IMR-90 (cell line): Measurements from ENCODE around the gene HELZ. TPM values are rescaled to one million over a fixed set of nuclear protein-coding genes. Genes with fewer than 3 reads are reported as not detected.
A peak's percentile ranks its signal among the peaks of the same experiment; 100 is the strongest.

Experiments
- ATAC-seq: fragments of 200-7000 bp; cut with Tn5 transposase; 2 replicates; pipeline ENCODE4 v1.9.1; 2020; ENCODE audit warnings: low read depth, mild to moderate bottlenecking, moderate library complexity
- BruUV-seq: library from RNA; stranded (reverse); fragments of 400-500 nt; replicated peaks from 2 replicates; lab custom pipeline; 2021; lab: Mats Ljungman, UMichigan
- CTCF ChIA-PET: fragments of 300-600 bp; formaldehyde crosslinking; extraction: SDS; loops from one replicate; lab custom pipeline; 2021; ENCODE audit warnings: antibody characterized with exemption; lab: Yijun Ruan, JAX
- POLR2A ChIA-PET: fragments of 300-600 bp; sonication (Branson Sonifier 250); formaldehyde crosslinking; loops from one replicate; lab custom pipeline; 2022; ENCODE audit warnings: antibody characterized with exemption; ENCODE audit not compliant: unreplicated experiment; lab: Charles Lee
- DNase-seq: peaks from one replicate; pipeline ENCODE4 v3.0.0; 2013
- H2AFZ ChIP-seq: replicated peaks from 2 replicates; pipeline ENCODE3; 2013; ENCODE audit warnings: low read length, mild to moderate bottlenecking; ENCODE audit not compliant: poor library complexity
- H2AK5ac ChIP-seq: 2 replicates; pipeline ENCODE4 v1.6.1; 2013; ENCODE audit warnings: low read depth, low read length, inconsistent platforms
- H2AK9ac ChIP-seq: replicated peaks from 2 replicates; pipeline ENCODE3; 2013; ENCODE audit warnings: mild to moderate bottlenecking, low read depth, low read length, moderate library complexity; ENCODE audit not compliant: poor library complexity
- H2BK120ac ChIP-seq: 2 replicates; pipeline ENCODE4 v1.6.1; 2013; ENCODE audit warnings: low read depth, low read length, inconsistent platforms
- H2BK15ac ChIP-seq: 3 replicates; pipeline ENCODE4 v1.6.1; 2013; ENCODE audit warnings: low read depth, low read length, inconsistent platforms
- H2BK20ac ChIP-seq: 2 replicates; pipeline ENCODE4 v1.6.1; 2013; ENCODE audit warnings: low read depth, mild to moderate bottlenecking, inconsistent platforms, low read length, moderate library complexity
- H2BK5ac ChIP-seq: 2 replicates; pipeline ENCODE4 v1.6.1; 2013; ENCODE audit warnings: mild to moderate bottlenecking, low read depth, low read length, inconsistent platforms; ENCODE audit not compliant: poor library complexity, severe bottlenecking
- H3K14ac ChIP-seq: replicated peaks from 2 replicates; pipeline ENCODE4 v1.6.1; 2013; ENCODE audit warnings: low read depth, low read length, inconsistent platforms
- H3K18ac ChIP-seq: 2 replicates; pipeline ENCODE4 v1.6.1; 2013; ENCODE audit warnings: low read depth, low read length, control low read depth
- H3K23ac ChIP-seq: 2 replicates; pipeline ENCODE4 v1.6.1; 2013; ENCODE audit warnings: low read depth, low read length, inconsistent platforms
- H3K27ac ChIP-seq: 2 replicates; pipeline ENCODE4 v1.5.1; 2013; ENCODE audit warnings: mild to moderate bottlenecking, control low read depth, low read length; ENCODE audit not compliant: insufficient read depth
- H3K27me3 ChIP-seq: 2 replicates; pipeline ENCODE4 v1.6.1; 2013; ENCODE audit warnings: low read length; ENCODE audit not compliant: control insufficient read depth, insufficient read depth
- H3K36me3 ChIP-seq: 2 replicates; pipeline ENCODE4 v1.6.1; 2013; ENCODE audit warnings: low read length, mixed read lengths; ENCODE audit not compliant: control insufficient read depth, insufficient read depth
- H3K4ac ChIP-seq: 2 replicates; pipeline ENCODE4 v1.6.1; 2013; ENCODE audit warnings: low read depth, low read length, inconsistent platforms
- H3K4me1 ChIP-seq: 2 replicates; pipeline ENCODE4 v1.6.1; 2013; ENCODE audit warnings: low read length, mixed read lengths; ENCODE audit not compliant: control insufficient read depth, insufficient read depth
- H3K4me2 ChIP-seq: 2 replicates; pipeline ENCODE4 v1.6.1; 2013; ENCODE audit warnings: low read depth, mild to moderate bottlenecking, control low read depth, low read length, moderate library complexity
- H3K4me3 ChIP-seq: 2 replicates; pipeline ENCODE4 v1.5.1; 2013; ENCODE audit warnings: low read depth, mild to moderate bottlenecking, control low read depth, low read length, moderate library complexity; ENCODE audit not compliant: insufficient read depth
- H3K56ac ChIP-seq: 2 replicates; pipeline ENCODE4 v1.6.1; 2013; ENCODE audit warnings: low read length, inconsistent platforms; ENCODE audit not compliant: insufficient read depth; ENCODE audit errors: extremely low read depth
- H3K79me1 ChIP-seq, 2 experiments: 2 replicates each; pipeline ENCODE4 v1.6.1; 2013; ENCODE audit warnings: low read length in 2 of 2, inconsistent platforms in 1 of 2, low read depth in 1 of 2
- H3K9ac ChIP-seq: 2 replicates; pipeline ENCODE4 v1.6.1; 2013; ENCODE audit warnings: low read depth, low read length, control low read depth
- H3K9me1 ChIP-seq: 2 replicates; pipeline ENCODE4 v1.6.1; 2013; ENCODE audit warnings: low read length, inconsistent platforms; ENCODE audit not compliant: insufficient read depth
- H3K9me3 ChIP-seq: 2 replicates; pipeline ENCODE4 v1.6.1; 2013; ENCODE audit warnings: low read length; ENCODE audit not compliant: control insufficient read depth, insufficient read depth
- H4K20me1 ChIP-seq: 2 replicates; pipeline ENCODE4 v1.6.1; 2013; ENCODE audit warnings: low read length, inconsistent platforms; ENCODE audit not compliant: insufficient read depth
- H4K5ac ChIP-seq: 2 replicates; pipeline ENCODE4 v1.6.1; 2013; ENCODE audit warnings: mild to moderate bottlenecking, low read depth, low read length, control low read depth
- H4K8ac ChIP-seq, 2 experiments: 2 replicates each; pipeline ENCODE4 v1.6.1; 2013; ENCODE audit warnings: low read depth in 2 of 2, low read length in 2 of 2, control low read depth in 1 of 2, inconsistent platforms in 1 of 2
- H4K91ac ChIP-seq: 2 replicates; pipeline ENCODE4 v1.6.1; 2013; ENCODE audit warnings: low read depth, low read length, inconsistent platforms; ENCODE audit not compliant: insufficient read depth
- BHLHE40 ChIP-seq: fragments of 150-350 bp; IDR thresholded peaks from 2 replicates; pipeline ENCODE4 v1.6.1; 2016; ENCODE audit warnings: mild to moderate bottlenecking, low read depth, low read length
- CEBPB ChIP-seq: IDR thresholded peaks from 2 replicates; pipeline ENCODE4 v1.6.1; 2012; ENCODE audit warnings: low read depth, low read length, improper control_type of control experiment
- CHD1 ChIP-seq: IDR thresholded peaks from 2 replicates; pipeline ENCODE4 v1.6.1; 2012; ENCODE audit warnings: low read depth, low read length, improper control_type of control experiment
- CTCF ChIP-seq: conservative IDR thresholded peaks from 2 replicates; pipeline ENCODE4 v1.5.1; 2012; ENCODE audit warnings: mild to moderate bottlenecking, low read depth, low read length, improper control_type of control experiment
- ELK1 ChIP-seq: fragments of 150-350 bp; IDR thresholded peaks from 2 replicates; pipeline ENCODE4 v1.6.1; 2016; ENCODE audit warnings: low read depth, mild to moderate bottlenecking, low read length, moderate library complexity, borderline replicate concordance
- FOS ChIP-seq: fragments of 150-350 bp; IDR thresholded peaks from 2 replicates; pipeline ENCODE4 v1.6.1; 2016; ENCODE audit warnings: low read depth, low read length
- MAFK ChIP-seq: IDR thresholded peaks from 2 replicates; pipeline ENCODE4 v1.6.1; 2012; ENCODE audit warnings: low read depth, low read length, improper control_type of control experiment
- MXI1 ChIP-seq: IDR thresholded peaks from 2 replicates; pipeline ENCODE4 v1.6.1; 2012; ENCODE audit warnings: low read depth, mild to moderate bottlenecking, low read length, moderate library complexity, borderline replicate concordance
- NFE2L2 ChIP-seq: fragments of 150-350 bp; IDR thresholded peaks from 2 replicates; pipeline ENCODE4 v1.6.1; 2016; ENCODE audit warnings: low read depth, mild to moderate bottlenecking, low read length
- POLR2A ChIP-seq: IDR thresholded peaks from 2 replicates; pipeline ENCODE4 v1.6.1; 2012; ENCODE audit warnings: mild to moderate bottlenecking, low read depth, low read length
- RAD21 ChIP-seq: IDR thresholded peaks from 2 replicates; pipeline ENCODE4 v1.6.1; 2012; ENCODE audit warnings: low read length, improper control_type of control experiment
- SMC3 ChIP-seq: fragments of 150-350 bp; IDR thresholded peaks from 2 replicates; pipeline ENCODE4 v1.6.1; 2016; ENCODE audit warnings: low read depth, mild to moderate bottlenecking, antibody characterized with exemption, low read length, moderate library complexity
- WGBS, 2 experiments: methylation state at CpG; one replicate each; pipeline versions ENCODE4 v1.1.5 to v1.1.7; 2013; ENCODE audit warnings: missing lambda C conversion rate in 2 of 2; ENCODE audit not compliant: insufficient read length in 1 of 2; ENCODE audit errors: extremely low coverage in 2 of 2; 5-methylcytosine and 5-hydroxymethylcytosine counted together
- dilution Hi-C: fragments of 300-500 bp; cut with HindIII; formaldehyde crosslinking; loops from one replicate; pipeline ENCODE4 v1.14.3; 2018; ENCODE audit warnings: low sequenced_read_pairs; ENCODE audit not compliant: unreplicated experiment
- in situ Hi-C: fragments of 300-500 bp; cut with MboI; formaldehyde crosslinking; loops from 3 replicates; pipeline ENCODE4 v1.14.3; 2019; ENCODE audit warnings: low sequenced_read_pairs, inconsistent platforms, mixed read lengths
- intact Hi-C: fragments of 100-400 bp; cut with micrococcal nuclease; formaldehyde crosslinking; loops from 2 replicates; pipeline ENCODE4 v1.10.0; 2022
- polyA plus RNA-seq, 3 experiments: library from polyadenylated mRNA; depleted of rRNA; stranded (reverse); fragments of >200 nt; gene quantifications; 2 replicates each; pipeline ENCODE4 v1.2.3, GENCODE V29; 2012; ENCODE audit warnings: low replicate concordance in 1 of 3
- total RNA-seq: library from RNA; depleted of rRNA; stranded (reverse); fragments of >200 nt; gene quantifications from 2 replicates; pipeline ENCODE4 v1.2.3, GENCODE V29; 2012

HELZ gene
- total and polyA plus RNA-seq, 2 of the 4 experiments (the other 2 are of a cell fraction): 8.0 to 60.6 TPM

- H3K27me3 ChIP-seq: peaks cover 14% of the 10 kb centered on the region; the same call in 1 of the 2 replicates
- H3K18ac ChIP-seq: no peak overlapping the region
- peak overlapping the region; percentile 62; the same call in 1 of the 2 replicates for H2AK5ac ChIP-seq
- no peak overlapping the region for H4K8ac ChIP-seq
- BruUV-seq: no TSS peak
- CTCF ChIA-PET: interaction anchor here (0.7 kb wide), 1 partner anchor 11 kb away, joined by 3 read pairs; no protein-coding TSS in a partner anchor
- H3K9me3 ChIP-seq: no peaks in the 10 kb centered on the region
- H4K91ac ChIP-seq: no peak overlapping the region
- intact Hi-C loops: no loop called here
- H3K4ac ChIP-seq: no peak overlapping the region
- peak overlapping the region; percentile 72 for H2BK5ac ChIP-seq
- H2BK20ac ChIP-seq: no peak overlapping the region
- no peak overlapping the region for H3K27ac ChIP-seq
- no peaks in the 10 kb centered on the region for H3K79me1 ChIP-seq
- WGBS, 2 experiments: 80% methylated on average over 1 of the region's 2 CpGs; no CpG with 5 or more reads in 1 of the 2 experiments
- H3K36me3 ChIP-seq: no peaks in the 10 kb centered on the region
- no peak overlapping the region for H2AK9ac ChIP-seq
- H3K4me1 ChIP-seq: no peaks in the 10 kb centered on the region
- H3K14ac ChIP-seq: peak overlapping the region; percentile 21; the same call in 1 of the 2 replicates
- ATAC-seq: 0 out of 2 replicates have a peak, but pooled peaks have one; percentile 29
- H3K4me3 ChIP-seq: no peak overlapping the region
- no peaks in the 10 kb centered on the region for H4K20me1 ChIP-seq
- H3K9ac ChIP-seq: no peak overlapping the region
- no peak overlapping the region for H3K23ac ChIP-seq
- in situ Hi-C loops: no loop called here
- H2AFZ ChIP-seq: no peak overlapping the region
- 0 out of 3 replicates have a peak overlapping the region, but pooled peaks have one; percentile 44 for H2BK15ac ChIP-seq
- H4K5ac ChIP-seq: no peak overlapping the region
- DNase-seq: no peak
- no peak overlapping the region for H3K4me2 ChIP-seq
- POLR2A ChIA-PET: no interaction called here
- H2BK120ac ChIP-seq: no peak overlapping the region
- dilution Hi-C loops: no loop called here
- no peak overlapping the region for H3K56ac ChIP-seq
- H3K9me1 ChIP-seq: peaks cover 8% of the 10 kb centered on the region; the same call in 1 of the 2 replicates
- TF ChIP-seq CHD1 (no peak), CTCF (no peak), CEBPB (no peak), POLR2A (no peak), SMC3 (no peak), MXI1 (no peak), ELK1 (no peak), FOS (no peak), RAD21 (no peak), BHLHE40 (no peak), MAFK (no peak), NFE2L2 (no peak)
Measured at GRCh38 chr17:67026341-67026740, 218.7 kb downstream of the HELZ start.
